ENCODE measurements around the gene PPP4R1.

GRCh38 chr18:9513971-9514512 lies 100.3 kb downstream of the PPP4R1 start:
- no peak for TF ChIP-seq POLR2A (IDR thresholded peaks at IDR 0.05)
- TF ChIP-seq, protein P1, sequence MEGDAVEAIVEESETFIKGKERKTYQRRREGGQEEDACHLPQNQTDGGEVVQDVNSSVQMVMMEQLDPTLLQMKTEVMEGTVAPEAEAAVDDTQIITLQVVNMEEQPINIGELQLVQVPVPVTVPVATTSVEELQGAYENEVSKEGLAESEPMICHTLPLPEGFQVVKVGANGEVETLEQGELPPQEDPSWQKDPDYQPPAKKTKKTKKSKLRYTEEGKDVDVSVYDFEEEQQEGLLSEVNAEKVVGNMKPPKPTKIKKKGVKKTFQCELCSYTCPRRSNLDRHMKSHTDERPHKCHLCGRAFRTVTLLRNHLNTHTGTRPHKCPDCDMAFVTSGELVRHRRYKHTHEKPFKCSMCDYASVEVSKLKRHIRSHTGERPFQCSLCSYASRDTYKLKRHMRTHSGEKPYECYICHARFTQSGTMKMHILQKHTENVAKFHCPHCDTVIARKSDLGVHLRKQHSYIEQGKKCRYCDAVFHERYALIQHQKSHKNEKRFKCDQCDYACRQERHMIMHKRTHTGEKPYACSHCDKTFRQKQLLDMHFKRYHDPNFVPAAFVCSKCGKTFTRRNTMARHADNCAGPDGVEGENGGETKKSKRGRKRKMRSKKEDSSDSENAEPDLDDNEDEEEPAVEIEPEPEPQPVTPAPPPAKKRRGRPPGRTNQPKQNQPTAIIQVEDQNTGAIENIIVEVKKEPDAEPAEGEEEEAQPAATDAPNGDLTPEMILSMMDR (IDR thresholded peaks at IDR 0.05), result no peak
